WTC11 (cell line): ENCODE data around the gene SLC10A6. TPM values are rescaled to one million over a fixed set of nuclear protein-coding genes. Genes with fewer than 3 reads are reported as not detected.
A peak's percentile ranks its signal among the peaks of the same experiment; 100 is the strongest.

Source experiments
- ATF1 ChIP-seq: sonication (generic); formaldehyde crosslinking; IDR thresholded peaks from 2 replicates; pipeline ENCODE4 v1.8.1; 2023; ENCODE audit warnings: mild to moderate bottlenecking, moderate library complexity, missing genetic modification reagents
- CREM ChIP-seq: sonication (generic); formaldehyde crosslinking; IDR thresholded peaks from 2 replicates; pipeline ENCODE4 v1.8.1; 2022; ENCODE audit warnings: mild to moderate bottlenecking, missing genetic modification reagents, moderate library complexity
- FOXK1 ChIP-seq: sonication (generic); formaldehyde crosslinking; IDR thresholded peaks from 2 replicates; pipeline ENCODE4 v1.8.0; 2022; ENCODE audit warnings: mild to moderate bottlenecking, moderate library complexity, missing genetic modification reagents
- JAZF1 ChIP-seq: fragments of 250-450 bp; sonication (Bioruptor Pico); IDR thresholded peaks from 2 replicates; pipeline ENCODE4 v1.9.0; 2021; ENCODE audit warnings: moderate library complexity, mild to moderate bottlenecking, inconsistent platforms
- JUN ChIP-seq: sonication (generic); formaldehyde crosslinking; IDR thresholded peaks from 2 replicates; pipeline ENCODE4 v1.8.0; 2023; ENCODE audit warnings: mild to moderate bottlenecking, missing genetic modification reagents
- KAT7 ChIP-seq: sonication (generic); formaldehyde crosslinking; IDR thresholded peaks from 2 replicates; pipeline ENCODE4 v1.8.1; 2023; ENCODE audit warnings: missing genetic modification reagents, mild to moderate bottlenecking, borderline replicate concordance
- NFYB ChIP-seq: sonication (generic); formaldehyde crosslinking; conservative IDR thresholded peaks from 2 replicates; pipeline ENCODE4 v1.8.0; 2022; ENCODE audit warnings: low read depth, missing genetic modification reagents
- NR2C2 ChIP-seq: sonication (generic); formaldehyde crosslinking; IDR thresholded peaks from 2 replicates; pipeline ENCODE4 v1.8.0; 2022; ENCODE audit warnings: mild to moderate bottlenecking, missing genetic modification reagents
- NR3C1 ChIP-seq: sonication (generic); formaldehyde crosslinking; conservative IDR thresholded peaks from 2 replicates; pipeline ENCODE4 v1.8.1; 2023; ENCODE audit warnings: low read depth, mild to moderate bottlenecking, missing genetic modification reagents
- OVOL2 ChIP-seq: fragments of 250-450 bp; sonication (Bioruptor Pico); IDR thresholded peaks from 2 replicates; pipeline ENCODE4 v1.9.0; 2021; ENCODE audit warnings: mild to moderate bottlenecking, borderline replicate concordance
- PRRX2 ChIP-seq: fragments of 250-450 bp; sonication (Bioruptor Pico); IDR thresholded peaks from 2 replicates; pipeline ENCODE4 v1.8.0; 2021; ENCODE audit warnings: mild to moderate bottlenecking
- SMAD4 ChIP-seq: sonication (generic); formaldehyde crosslinking; IDR thresholded peaks from 2 replicates; pipeline ENCODE4 v1.8.0; 2022; ENCODE audit warnings: mild to moderate bottlenecking, missing genetic modification reagents
- TCF7 ChIP-seq: sonication (generic); formaldehyde crosslinking; IDR thresholded peaks from 2 replicates; pipeline ENCODE4 v1.8.0; 2022; ENCODE audit warnings: mild to moderate bottlenecking, low read depth, missing genetic modification reagents, moderate library complexity
- TEAD1 ChIP-seq: sonication (generic); formaldehyde crosslinking; IDR thresholded peaks from 2 replicates; pipeline ENCODE4 v1.8.0; 2022; ENCODE audit warnings: mild to moderate bottlenecking, missing genetic modification reagents
- TEAD4 ChIP-seq: sonication (generic); formaldehyde crosslinking; IDR thresholded peaks from 2 replicates; pipeline ENCODE4 v1.8.0; 2022; ENCODE audit warnings: mild to moderate bottlenecking, missing genetic modification reagents
- ZNF121 ChIP-seq: sonication (generic); formaldehyde crosslinking; IDR thresholded peaks from 2 replicates; pipeline ENCODE4 v1.8.0; 2023; ENCODE audit warnings: missing genetic modification reagents
- ZNF423 ChIP-seq: fragments of 250-450 bp; sonication (Bioruptor Pico); IDR thresholded peaks from 2 replicates; pipeline ENCODE4 v2.1.2; 2022; ENCODE audit warnings: mild to moderate bottlenecking, moderate library complexity
- ZNF671 ChIP-seq: fragments of 250-450 bp; sonication (Bioruptor Pico); IDR thresholded peaks from 2 replicates; pipeline ENCODE4 v1.8.0; 2021; ENCODE audit warnings: mild to moderate bottlenecking
- total RNA-seq: library from RNA; stranded (reverse); gene quantifications from 3 replicates; pipeline ENCODE4 v1.2.3, GENCODE V29; 2021
- TF ChIP-seq, protein P1 (sequence below): fragments of 250-450 bp; sonication (Bioruptor Pico); IDR thresholded peaks from 2 replicates; pipeline ENCODE4 v1.9.0; 2021; ENCODE audit warnings: mild to moderate bottlenecking
- TF ChIP-seq, protein P2 (sequence below): sonication (generic); formaldehyde crosslinking; IDR thresholded peaks from 2 replicates; pipeline ENCODE4 v1.8.1; 2023; ENCODE audit warnings: mild to moderate bottlenecking, missing genetic modification reagents, moderate library complexity
- TF ChIP-seq, protein P3 (sequence below): sonication (generic); formaldehyde crosslinking; IDR thresholded peaks from 2 replicates; pipeline ENCODE4 v1.8.0; 2023; ENCODE audit warnings: missing genetic modification reagents, mild to moderate bottlenecking, borderline replicate concordance
- TF ChIP-seq, protein P4 (sequence below): sonication (generic); formaldehyde crosslinking; IDR thresholded peaks from 2 replicates; pipeline ENCODE4 v1.8.0; 2022; ENCODE audit warnings: mild to moderate bottlenecking, missing genetic modification reagents
- TF ChIP-seq, protein P5 (sequence below): sonication (generic); formaldehyde crosslinking; conservative IDR thresholded peaks from 2 replicates; pipeline ENCODE4 v1.8.1; 2022; ENCODE audit warnings: mild to moderate bottlenecking, missing genetic modification reagents
- TF ChIP-seq, protein P6 (sequence below): sonication (generic); formaldehyde crosslinking; IDR thresholded peaks from 2 replicates; pipeline ENCODE4 v1.8.1; 2022; ENCODE audit warnings: mild to moderate bottlenecking, moderate library complexity, missing genetic modification reagents
- TF ChIP-seq, protein P7 (sequence below): fragments of 250-450 bp; sonication (Bioruptor Pico); IDR thresholded peaks from 2 replicates; pipeline ENCODE4 v1.9.0; 2021; ENCODE audit warnings: moderate library complexity, mild to moderate bottlenecking, inconsistent platforms, borderline replicate concordance
- TF ChIP-seq, protein P8 (sequence below): sonication (generic); formaldehyde crosslinking; IDR thresholded peaks from 2 replicates; pipeline ENCODE4 v1.8.0; 2023; ENCODE audit warnings: missing genetic modification reagents

Gene SLC10A6
- total RNA-seq, 1 experiment from 2014 or later: not detected

DNA sequence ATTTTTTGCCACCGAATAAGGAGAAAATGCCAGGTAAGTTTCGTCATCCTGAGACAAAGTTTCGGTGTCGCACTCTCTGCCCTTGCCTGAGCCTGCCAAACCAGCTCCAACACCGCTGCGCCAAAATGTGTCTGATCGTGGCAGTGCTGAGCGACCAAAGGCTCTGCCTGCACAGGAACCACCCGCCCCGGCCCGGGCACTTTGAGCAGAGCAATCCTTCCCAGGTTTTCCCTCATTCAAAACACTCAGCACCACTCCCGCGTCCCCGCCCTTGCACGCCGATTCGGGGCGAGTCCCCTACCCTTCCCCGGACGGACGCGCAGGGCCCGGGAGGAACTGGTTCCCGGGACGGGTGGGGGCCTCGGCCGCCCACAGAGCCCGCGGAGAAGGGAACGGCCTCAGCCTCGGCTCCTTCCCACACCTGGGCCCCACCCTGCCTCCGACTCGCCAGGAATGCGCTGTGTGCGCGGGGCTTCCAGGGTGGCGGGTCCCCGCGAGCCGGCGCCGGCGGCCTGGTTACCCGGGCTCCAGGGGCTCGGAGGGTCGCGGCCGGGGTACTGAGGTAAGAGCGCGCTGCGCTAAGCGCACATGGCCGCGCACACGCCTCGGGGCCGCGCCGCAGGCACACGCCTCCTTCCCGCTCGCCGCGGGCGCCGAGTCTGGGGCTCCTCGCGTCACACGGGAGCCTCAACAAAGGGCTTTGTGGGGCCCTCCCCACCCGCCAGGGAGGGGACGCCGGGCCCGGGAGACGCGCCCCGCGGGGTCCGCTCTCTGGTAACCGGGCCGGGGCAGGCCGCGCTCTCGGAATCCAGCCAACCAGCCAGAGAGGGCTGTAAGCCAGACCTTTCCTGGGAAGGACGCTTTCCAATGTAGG is 42.8 kb upstream of the SLC10A6 start, which contains the start of gene C4orf36 (continued):
- TF ChIP-seq SMAD4 (peak; percentile 45; the same call in 1 of the 2 replicates), PRRX2 (CRISPR knock-in tag) (no peak), TEAD1 (CRISPR knock-in tag) (peak; percentile 73; the same call in 1 of the 2 replicates), ZNF423 (0 out of 2 replicates have a peak, but pooled peaks have one; percentile 6), TEAD4 (CRISPR knock-in tag) (0 out of 2 replicates have a peak, but pooled peaks have one; percentile 46), TCF7 (CRISPR knock-in tag) (peak; percentile 90), KAT7 (CRISPR knock-in tag) (peak; percentile 69; the same call in 1 of the 2 replicates), NR2C2 (CRISPR knock-in tag) (no peak; the same call in 1 of the 2 replicates), ZNF121 (CRISPR knock-in tag) (no peak), OVOL2 (CRISPR knock-in tag) (no peak), NFYB (CRISPR knock-in tag) (no peak; the same call in 1 of the 2 replicates), ZNF671 (CRISPR knock-in tag) (no peak), JAZF1 (no peak), CREM (CRISPR knock-in tag) (peak; percentile 55), ATF1 (no peak), FOXK1 (CRISPR knock-in tag) (peak; percentile 79), NR3C1 (CRISPR knock-in tag) (no peak), JUN (CRISPR knock-in tag) (peak; percentile 45; the same call in 1 of the 2 replicates)
- TF ChIP-seq, protein P1, sequence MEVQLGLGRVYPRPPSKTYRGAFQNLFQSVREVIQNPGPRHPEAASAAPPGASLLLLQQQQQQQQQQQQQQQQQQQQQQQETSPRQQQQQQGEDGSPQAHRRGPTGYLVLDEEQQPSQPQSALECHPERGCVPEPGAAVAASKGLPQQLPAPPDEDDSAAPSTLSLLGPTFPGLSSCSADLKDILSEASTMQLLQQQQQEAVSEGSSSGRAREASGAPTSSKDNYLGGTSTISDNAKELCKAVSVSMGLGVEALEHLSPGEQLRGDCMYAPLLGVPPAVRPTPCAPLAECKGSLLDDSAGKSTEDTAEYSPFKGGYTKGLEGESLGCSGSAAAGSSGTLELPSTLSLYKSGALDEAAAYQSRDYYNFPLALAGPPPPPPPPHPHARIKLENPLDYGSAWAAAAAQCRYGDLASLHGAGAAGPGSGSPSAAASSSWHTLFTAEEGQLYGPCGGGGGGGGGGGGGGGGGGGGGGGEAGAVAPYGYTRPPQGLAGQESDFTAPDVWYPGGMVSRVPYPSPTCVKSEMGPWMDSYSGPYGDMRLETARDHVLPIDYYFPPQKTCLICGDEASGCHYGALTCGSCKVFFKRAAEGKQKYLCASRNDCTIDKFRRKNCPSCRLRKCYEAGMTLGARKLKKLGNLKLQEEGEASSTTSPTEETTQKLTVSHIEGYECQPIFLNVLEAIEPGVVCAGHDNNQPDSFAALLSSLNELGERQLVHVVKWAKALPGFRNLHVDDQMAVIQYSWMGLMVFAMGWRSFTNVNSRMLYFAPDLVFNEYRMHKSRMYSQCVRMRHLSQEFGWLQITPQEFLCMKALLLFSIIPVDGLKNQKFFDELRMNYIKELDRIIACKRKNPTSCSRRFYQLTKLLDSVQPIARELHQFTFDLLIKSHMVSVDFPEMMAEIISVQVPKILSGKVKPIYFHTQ (CRISPR knock-in tag): no peak
- TF ChIP-seq, protein P2, sequence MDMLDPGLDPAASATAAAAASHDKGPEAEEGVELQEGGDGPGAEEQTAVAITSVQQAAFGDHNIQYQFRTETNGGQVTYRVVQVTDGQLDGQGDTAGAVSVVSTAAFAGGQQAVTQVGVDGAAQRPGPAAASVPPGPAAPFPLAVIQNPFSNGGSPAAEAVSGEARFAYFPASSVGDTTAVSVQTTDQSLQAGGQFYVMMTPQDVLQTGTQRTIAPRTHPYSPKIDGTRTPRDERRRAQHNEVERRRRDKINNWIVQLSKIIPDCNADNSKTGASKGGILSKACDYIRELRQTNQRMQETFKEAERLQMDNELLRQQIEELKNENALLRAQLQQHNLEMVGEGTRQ (CRISPR knock-in tag): no peak; the same call in 1 of the 2 replicates
- TF ChIP-seq, protein P3, sequence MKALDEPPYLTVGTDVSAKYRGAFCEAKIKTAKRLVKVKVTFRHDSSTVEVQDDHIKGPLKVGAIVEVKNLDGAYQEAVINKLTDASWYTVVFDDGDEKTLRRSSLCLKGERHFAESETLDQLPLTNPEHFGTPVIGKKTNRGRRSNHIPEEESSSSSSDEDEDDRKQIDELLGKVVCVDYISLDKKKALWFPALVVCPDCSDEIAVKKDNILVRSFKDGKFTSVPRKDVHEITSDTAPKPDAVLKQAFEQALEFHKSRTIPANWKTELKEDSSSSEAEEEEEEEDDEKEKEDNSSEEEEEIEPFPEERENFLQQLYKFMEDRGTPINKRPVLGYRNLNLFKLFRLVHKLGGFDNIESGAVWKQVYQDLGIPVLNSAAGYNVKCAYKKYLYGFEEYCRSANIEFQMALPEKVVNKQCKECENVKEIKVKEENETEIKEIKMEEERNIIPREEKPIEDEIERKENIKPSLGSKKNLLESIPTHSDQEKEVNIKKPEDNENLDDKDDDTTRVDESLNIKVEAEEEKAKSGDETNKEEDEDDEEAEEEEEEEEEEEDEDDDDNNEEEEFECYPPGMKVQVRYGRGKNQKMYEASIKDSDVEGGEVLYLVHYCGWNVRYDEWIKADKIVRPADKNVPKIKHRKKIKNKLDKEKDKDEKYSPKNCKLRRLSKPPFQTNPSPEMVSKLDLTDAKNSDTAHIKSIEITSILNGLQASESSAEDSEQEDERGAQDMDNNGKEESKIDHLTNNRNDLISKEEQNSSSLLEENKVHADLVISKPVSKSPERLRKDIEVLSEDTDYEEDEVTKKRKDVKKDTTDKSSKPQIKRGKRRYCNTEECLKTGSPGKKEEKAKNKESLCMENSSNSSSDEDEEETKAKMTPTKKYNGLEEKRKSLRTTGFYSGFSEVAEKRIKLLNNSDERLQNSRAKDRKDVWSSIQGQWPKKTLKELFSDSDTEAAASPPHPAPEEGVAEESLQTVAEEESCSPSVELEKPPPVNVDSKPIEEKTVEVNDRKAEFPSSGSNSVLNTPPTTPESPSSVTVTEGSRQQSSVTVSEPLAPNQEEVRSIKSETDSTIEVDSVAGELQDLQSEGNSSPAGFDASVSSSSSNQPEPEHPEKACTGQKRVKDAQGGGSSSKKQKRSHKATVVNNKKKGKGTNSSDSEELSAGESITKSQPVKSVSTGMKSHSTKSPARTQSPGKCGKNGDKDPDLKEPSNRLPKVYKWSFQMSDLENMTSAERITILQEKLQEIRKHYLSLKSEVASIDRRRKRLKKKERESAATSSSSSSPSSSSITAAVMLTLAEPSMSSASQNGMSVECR (CRISPR knock-in tag): peak; percentile 92; the same call in 1 of the 2 replicates
- TF ChIP-seq, protein P4, sequence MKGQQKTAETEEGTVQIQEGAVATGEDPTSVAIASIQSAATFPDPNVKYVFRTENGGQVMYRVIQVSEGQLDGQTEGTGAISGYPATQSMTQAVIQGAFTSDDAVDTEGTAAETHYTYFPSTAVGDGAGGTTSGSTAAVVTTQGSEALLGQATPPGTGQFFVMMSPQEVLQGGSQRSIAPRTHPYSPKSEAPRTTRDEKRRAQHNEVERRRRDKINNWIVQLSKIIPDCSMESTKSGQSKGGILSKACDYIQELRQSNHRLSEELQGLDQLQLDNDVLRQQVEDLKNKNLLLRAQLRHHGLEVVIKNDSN: peak; percentile 44; the same call in 1 of the 2 replicates
- TF ChIP-seq, protein P5, sequence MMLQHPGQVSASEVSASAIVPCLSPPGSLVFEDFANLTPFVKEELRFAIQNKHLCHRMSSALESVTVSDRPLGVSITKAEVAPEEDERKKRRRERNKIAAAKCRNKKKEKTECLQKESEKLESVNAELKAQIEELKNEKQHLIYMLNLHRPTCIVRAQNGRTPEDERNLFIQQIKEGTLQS (CRISPR knock-in tag): no peak
- TF ChIP-seq, protein P6, sequence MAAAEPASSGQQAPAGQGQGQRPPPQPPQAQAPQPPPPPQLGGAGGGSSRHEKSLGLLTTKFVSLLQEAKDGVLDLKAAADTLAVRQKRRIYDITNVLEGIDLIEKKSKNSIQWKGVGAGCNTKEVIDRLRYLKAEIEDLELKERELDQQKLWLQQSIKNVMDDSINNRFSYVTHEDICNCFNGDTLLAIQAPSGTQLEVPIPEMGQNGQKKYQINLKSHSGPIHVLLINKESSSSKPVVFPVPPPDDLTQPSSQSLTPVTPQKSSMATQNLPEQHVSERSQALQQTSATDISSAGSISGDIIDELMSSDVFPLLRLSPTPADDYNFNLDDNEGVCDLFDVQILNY (CRISPR knock-in tag): peak; percentile 87
- TF ChIP-seq, protein P7, sequence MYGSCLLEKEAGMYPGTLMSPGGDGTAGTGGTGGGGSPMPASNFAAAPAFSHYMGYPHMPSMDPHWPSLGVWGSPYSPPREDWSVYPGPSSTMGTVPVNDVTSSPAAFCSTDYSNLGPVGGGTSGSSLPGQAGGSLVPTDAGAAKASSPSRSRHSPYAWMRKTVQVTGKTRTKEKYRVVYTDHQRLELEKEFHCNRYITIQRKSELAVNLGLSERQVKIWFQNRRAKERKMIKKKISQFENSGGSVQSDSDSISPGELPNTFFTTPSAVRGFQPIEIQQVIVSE: no peak
- TF ChIP-seq, protein P8, sequence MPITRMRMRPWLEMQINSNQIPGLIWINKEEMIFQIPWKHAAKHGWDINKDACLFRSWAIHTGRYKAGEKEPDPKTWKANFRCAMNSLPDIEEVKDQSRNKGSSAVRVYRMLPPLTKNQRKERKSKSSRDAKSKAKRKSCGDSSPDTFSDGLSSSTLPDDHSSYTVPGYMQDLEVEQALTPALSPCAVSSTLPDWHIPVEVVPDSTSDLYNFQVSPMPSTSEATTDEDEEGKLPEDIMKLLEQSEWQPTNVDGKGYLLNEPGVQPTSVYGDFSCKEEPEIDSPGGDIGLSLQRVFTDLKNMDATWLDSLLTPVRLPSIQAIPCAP (CRISPR knock-in tag): no peak
